ENCODE results near the gene IFFO2. TPM values are rescaled to one million over a fixed set of nuclear protein-coding genes. Genes with fewer than 3 reads are reported as not detected.
A peak's percentile ranks its signal among the peaks of the same experiment; 100 is the strongest.

The IFFO2 gene
- total RNA-seq, 1 donor = 37.5 TPM

GRCh38 chr1:18962121-18962721 is 5.7 kb upstream of the IFFO2 start:
- Histone ChIP-seq H3K27me3 (ENCODE audit: insufficient read depth, low read length) (peaks cover 5% of the 10 kb centered on the region), H3K4me1 (ENCODE audit: insufficient read depth, low read length) (peaks cover 8% of the 10 kb centered on the region), H3K4me3 (ENCODE audit: low read length) (no peak overlapping the region), H3K9me3 (ENCODE audit: low read depth, low read length) (no peaks in the 10 kb centered on the region)

- Histone ChIP-seq H3K9me3 (ENCODE audit: low read depth, low read length) (no peaks in the 10 kb centered on the region), H3K27me3 (ENCODE audit: insufficient read depth, low read length) (peaks cover 5% of the 10 kb centered on the region), H3K4me3 (ENCODE audit: low read length) (no peak overlapping the region), H3K4me1 (ENCODE audit: insufficient read depth, low read length) (peaks cover 12% of the 10 kb centered on the region)
These were observed 4.3 kb upstream of the IFFO2 start for GRCh38 chr1:18960821-18961220.

GRCh38 chr1:18960409-18960808 is 3.9 kb upstream of the IFFO2 start:
- Histone ChIP-seq H3K4me3 (ENCODE audit: low read length) (no peak overlapping the region), H3K27me3 (ENCODE audit: insufficient read depth, low read length) (peaks cover 5% of the 10 kb centered on the region)

GRCh38 chr1:18959591-18959990 is 3.1 kb upstream of the IFFO2 start:
- H3K4me3 ChIP-seq (ENCODE audit: low read length) = no peak overlapping the region

More at GRCh38 chr1:18960409-18960808, 3.9 kb upstream of the IFFO2 start:
- Histone ChIP-seq H3K9me3 (ENCODE audit: low read depth, low read length) (no peaks in the 10 kb centered on the region), H3K4me1 (ENCODE audit: insufficient read depth, low read length) (peaks cover 14% of the 10 kb centered on the region)

GRCh38 chr1:18957532-18958300 is 1.2 kb upstream of the IFFO2 start:
- peak overlapping the region; percentile 41 for H3K4me3 ChIP-seq (ENCODE audit: low read length)
- peaks cover 13% of the 10 kb centered on the region for H3K27me3 ChIP-seq (ENCODE audit: insufficient read depth, low read length)
- H3K4me1 ChIP-seq (ENCODE audit: insufficient read depth, low read length) = peaks cover 41% of the 10 kb centered on the region
- H3K9me3 ChIP-seq (ENCODE audit: low read depth, low read length) = no peaks in the 10 kb centered on the region

More at GRCh38 chr1:18959591-18959990, 3.1 kb upstream of the IFFO2 start:
- Histone ChIP-seq H3K4me1 (ENCODE audit: insufficient read depth, low read length) (peaks cover 22% of the 10 kb centered on the region), H3K27me3 (ENCODE audit: insufficient read depth, low read length) (peaks cover 11% of the 10 kb centered on the region), H3K9me3 (ENCODE audit: low read depth, low read length) (no peaks in the 10 kb centered on the region)

GRCh38 chr1:18957136-18957521 is 653 bp upstream of the IFFO2 start:
- Histone ChIP-seq H3K4me1 (ENCODE audit: insufficient read depth, low read length) (peaks cover 47% of the 10 kb centered on the region), H3K4me3 (ENCODE audit: low read length) (peak overlapping the region; percentile 41), H3K27me3 (ENCODE audit: insufficient read depth, low read length) (peaks cover 13% of the 10 kb centered on the region)

GRCh38 chr1:18955441-18956192 is 859 bp downstream of the IFFO2 start:
- Histone ChIP-seq H3K4me3 (ENCODE audit: low read length) (peak overlapping the region; percentile 60), H3K4me1 (ENCODE audit: insufficient read depth, low read length) (peaks cover 61% of the 10 kb centered on the region)

More at GRCh38 chr1:18957136-18957521, 653 bp upstream of the IFFO2 start:
- no peaks in the 10 kb centered on the region for H3K9me3 ChIP-seq (ENCODE audit: low read depth, low read length)

GRCh38 chr1:18955131-18955440 is 1.4 kb downstream of the IFFO2 start:
- Histone ChIP-seq H3K27me3 (ENCODE audit: insufficient read depth, low read length) (peaks cover 13% of the 10 kb centered on the region), H3K4me3 (ENCODE audit: low read length) (peak overlapping the region; percentile 60)

More at GRCh38 chr1:18955441-18956192, 859 bp downstream of the IFFO2 start:
- Histone ChIP-seq H3K27me3 (ENCODE audit: insufficient read depth, low read length) (peaks cover 13% of the 10 kb centered on the region), H3K9me3 (ENCODE audit: low read depth, low read length) (no peaks in the 10 kb centered on the region)

GRCh38 chr1:18954270-18955071 is 2.0 kb downstream of the IFFO2 start:
- peaks cover 73% of the 10 kb centered on the region for H3K4me1 ChIP-seq (ENCODE audit: insufficient read depth, low read length)
- H3K4me3 ChIP-seq (ENCODE audit: low read length) = peak overlapping the region; percentile 60
- no peaks in the 10 kb centered on the region for H3K9me3 ChIP-seq (ENCODE audit: low read depth, low read length)
- H3K27me3 ChIP-seq (ENCODE audit: insufficient read depth, low read length) = peaks cover 13% of the 10 kb centered on the region

More at GRCh38 chr1:18955131-18955440, 1.4 kb downstream of the IFFO2 start:
- Histone ChIP-seq H3K9me3 (ENCODE audit: low read depth, low read length) (no peaks in the 10 kb centered on the region), H3K4me1 (ENCODE audit: insufficient read depth, low read length) (peaks cover 66% of the 10 kb centered on the region)

- H3K4me3 ChIP-seq (ENCODE audit: low read length) = no peak overlapping the region
- peaks cover 13% of the 10 kb centered on the region for H3K27me3 ChIP-seq (ENCODE audit: insufficient read depth, low read length)
- H3K9me3 ChIP-seq (ENCODE audit: low read depth, low read length) = no peaks in the 10 kb centered on the region
These were observed 2.7 kb downstream of the IFFO2 start for GRCh38 chr1:18953731-18954231.

GRCh38 chr1:18951818-18952391 is 4.6 kb downstream of the IFFO2 start:
- no peaks in the 10 kb centered on the region for H3K9me3 ChIP-seq (ENCODE audit: low read depth, low read length)

More at GRCh38 chr1:18953731-18954231, 2.7 kb downstream of the IFFO2 start:
- peaks cover 79% of the 10 kb centered on the region for H3K4me1 ChIP-seq (ENCODE audit: insufficient read depth, low read length)

GRCh38 chr1:18951416-18951815 is 5.1 kb downstream of the IFFO2 start:
- Histone ChIP-seq H3K4me1 (ENCODE audit: insufficient read depth, low read length) (peaks cover 91% of the 10 kb centered on the region), H3K4me3 (ENCODE audit: low read length) (no peak overlapping the region), H3K27me3 (ENCODE audit: insufficient read depth, low read length) (peaks cover 7% of the 10 kb centered on the region), H3K9me3 (ENCODE audit: low read depth, low read length) (no peaks in the 10 kb centered on the region)

More at GRCh38 chr1:18951818-18952391, 4.6 kb downstream of the IFFO2 start:
- no peak overlapping the region for H3K4me3 ChIP-seq (ENCODE audit: low read length)
- H3K27me3 ChIP-seq (ENCODE audit: insufficient read depth, low read length) = peaks cover 7% of the 10 kb centered on the region
- peaks cover 87% of the 10 kb centered on the region for H3K4me1 ChIP-seq (ENCODE audit: insufficient read depth, low read length)

GRCh38 chr1:18950401-18951026 is 6.0 kb downstream of the IFFO2 start:
- peaks cover 7% of the 10 kb centered on the region for H3K27me3 ChIP-seq (ENCODE audit: insufficient read depth, low read length)
- no peaks in the 10 kb centered on the region for H3K9me3 ChIP-seq (ENCODE audit: low read depth, low read length)
- peaks cover 99% of the 10 kb centered on the region for H3K4me1 ChIP-seq (ENCODE audit: insufficient read depth, low read length)
- H3K4me3 ChIP-seq (ENCODE audit: low read length) = peak overlapping the region; percentile 14
